Measurements from ENCODE around the gene HMCES. TPM values are rescaled to one million over a fixed set of nuclear protein-coding genes. Genes with fewer than 3 reads are reported as not detected.

HMCES gene
- total and polyA plus RNA-seq, 7 donors = 15.2 to 41.2 (median 21.6) TPM

GRCh38 chr3:129266651-129267050 lies 12.0 kb upstream of the HMCES start:
- peak; percentile 20 for DNase-seq
- Histone ChIP-seq H3K4me1 (no peaks in the 10 kb centered on the region), H3K36me3 (peaks cover 37 to 100% (median 88%) of the 10 kb centered on the region in 4 donors), H3K9me3 (no peaks in the 10 kb centered on the region), H3K27ac (no peak overlapping the region), H3K4me3 (no peak overlapping the region), H3K27me3 (no peaks in the 10 kb centered on the region)
- TF ChIP-seq POLR2A (IDR thresholded peaks at IDR 0.05) = no peak
- TF ChIP-seq EP300 (IDR thresholded peaks at IDR 0.05) = no peak
- no peak for TF ChIP-seq POLR2AphosphoS5 (IDR thresholded peaks at IDR 0.05)
- no peak for TF ChIP-seq CTCF (IDR thresholded peaks at IDR 0.05)
- intact Hi-C loops (cut with DNase I) = no loop called here
- WGBS, 2 donors = 91 to 95% methylated on average over 4 of the region's 4 CpGs

- Histone ChIP-seq H3K4me3 (no peak overlapping the region), H3K27ac (no peak overlapping the region), H3K27me3 (no peaks in the 10 kb centered on the region), H3K4me1 (no peaks in the 10 kb centered on the region), H3K36me3 (peaks cover 47 to 100% (median 89%) of the 10 kb centered on the region in 4 donors), H3K9me3 (no peaks in the 10 kb centered on the region)
- WGBS, 2 donors = 95 to 97% methylated on average over 4 of the region's 4 CpGs
- peak; percentile 20 for DNase-seq
- TF ChIP-seq CTCF (IDR thresholded peaks at IDR 0.05) (no peak), POLR2AphosphoS5 (IDR thresholded peaks at IDR 0.05) (no peak), POLR2A (IDR thresholded peaks at IDR 0.05) (no peak), EP300 (IDR thresholded peaks at IDR 0.05) (no peak)
- intact Hi-C loops (cut with DNase I) = no loop called here
Measured at GRCh38 chr3:129268396-129268795, 10.3 kb upstream of the HMCES start.

GRCh38 chr3:129271674-129272073 lies 7.0 kb upstream of the HMCES start:
- intact Hi-C loops (cut with DNase I) = no loop called here
- WGBS, 2 donors = 95 to 97% methylated on average over 11 of the region's 11 CpGs
- no peak overlapping the region for H3K4me3 ChIP-seq
- no peaks in the 10 kb centered on the region for H3K4me1 ChIP-seq
- H3K27ac ChIP-seq = no peak overlapping the region
- no peak for TF ChIP-seq POLR2AphosphoS5 (IDR thresholded peaks at IDR 0.05)
- TF ChIP-seq POLR2A (IDR thresholded peaks at IDR 0.05) = no peak
- TF ChIP-seq CTCF (IDR thresholded peaks at IDR 0.05) = no peak
- no peak for TF ChIP-seq EP300 (IDR thresholded peaks at IDR 0.05)
- peaks cover 43 to 100% (median 83%) of the 10 kb centered on the region in 4 donors for H3K36me3 ChIP-seq
- no peaks in the 10 kb centered on the region for H3K27me3 ChIP-seq
- no peak for DNase-seq
- H3K9me3 ChIP-seq = no peaks in the 10 kb centered on the region

GRCh38 chr3:129276385-129276784 lies 2.3 kb upstream of the HMCES start:
- intact Hi-C loops (cut with DNase I) = no loop called here
- Histone ChIP-seq H3K4me1 (peaks cover 0 to 22% (median 19%) of the 10 kb centered on the region in 4 donors), H3K27me3 (no peaks in the 10 kb centered on the region), H3K9me3 (no peaks in the 10 kb centered on the region), H3K27ac (no peak overlapping the region), H3K4me3 (no peak overlapping the region), H3K36me3 (peaks cover 20 to 63% (median 42%) of the 10 kb centered on the region in 4 donors)
- TF ChIP-seq CTCF (IDR thresholded peaks at IDR 0.05) (no peak), POLR2AphosphoS5 (IDR thresholded peaks at IDR 0.05) (no peak), EP300 (IDR thresholded peaks at IDR 0.05) (no peak), POLR2A (IDR thresholded peaks at IDR 0.05) (no peak)
- 52 to 75% methylated on average over 2 of the region's 2 CpGs for WGBS, 2 donors
- DNase-seq = no peak

- Histone ChIP-seq H3K36me3 (peaks cover 15 to 48% (median 29%) of the 10 kb centered on the region in 4 donors), H3K4me3 (peak overlapping the region in 3 of 4 donors; percentile 80 to 96 (median 95))
- intact Hi-C loops (cut with DNase I) = loop anchor here (2.0 kb wide), 1 partner anchor 37 kb away; no protein-coding TSS in a partner anchor
Measured at GRCh38 chr3:129277829-129278271, 820 bp upstream of the HMCES start.

More at GRCh38 chr3:129277829-129278271, 820 bp upstream of the HMCES start:
- 71 to 88% methylated on average over 11 of the region's 11 CpGs for WGBS, 2 donors
- Histone ChIP-seq H3K27ac (peak overlapping the region; percentile 93 to 97 (median 94)), H3K4me1 (peaks cover 0 to 22% (median 19%) of the 10 kb centered on the region in 4 donors), H3K27me3 (no peaks in the 10 kb centered on the region), H3K9me3 (no peaks in the 10 kb centered on the region)
- DNase-seq = no peak
- no peak for TF ChIP-seq POLR2AphosphoS5 (IDR thresholded peaks at IDR 0.05)
- TF ChIP-seq EP300 (IDR thresholded peaks at IDR 0.05) = no peak
- no peak for TF ChIP-seq CTCF (IDR thresholded peaks at IDR 0.05)
- TF ChIP-seq POLR2A (IDR thresholded peaks at IDR 0.05) = no peak
